K562 (cell line): ENCODE data around the gene CARMIL3. TPM values are rescaled to one million over a fixed set of nuclear protein-coding genes. Genes with fewer than 3 reads are reported as not detected.

Experiments
- ATAC-seq: fragments of 200-7000 bp; cut with Tn5 transposase; 3 replicates; pipeline ENCODE4 v1.9.1; 2020; ENCODE audit warnings: moderate library complexity
- BruUV-seq: library from RNA; stranded (reverse); fragments of 400-500 nt; replicated peaks from 2 replicates; lab custom pipeline; 2021; lab: Mats Ljungman, UMichigan
- CTCF ChIA-PET: fragments of 300-600 bp; formaldehyde crosslinking; extraction: SDS; loops from one replicate; lab custom pipeline; 2021; ENCODE audit warnings: low intra/inter-chr PET ratio; lab: Yijun Ruan, JAX
- POLR2A ChIA-PET: fragments of 300-600, 350-650 bp; sonication (Branson Sonifier 250); formaldehyde crosslinking; extraction: SDS; loops from one replicate; lab custom pipeline; 2021; ENCODE audit warnings: antibody characterized with exemption, inconsistent platforms; lab: Yijun Ruan, JAX
- DNase-seq, 4 experiments: peaks; one replicate each; pipeline versions ENCODE4 v3.0.0 to v3.0.0-alpha.2; 2011 to 2018; ENCODE audit warnings: low spot score in 3 of 4, mixed read lengths in 3 of 4; ENCODE audit errors: extremely low read depth in 1 of 4
- FAIRE-seq: peaks from 2 replicates; lab custom pipeline; 2011; peaks lifted over from hg19 to GRCh38; lab: Jason Lieb, UNC
- H2AFZ ChIP-seq: 2 replicates; pipeline ENCODE4 v1.6.0; 2011; ENCODE audit warnings: low read depth, low read length, control low read depth, inconsistent platforms
- H3K27ac ChIP-seq: fragments of 200-600 bp; 3 replicates; pipeline ENCODE4 v1.8.0; 2011; ENCODE audit warnings: low read depth, mild to moderate bottlenecking, control low read depth, inconsistent platforms, low read length, moderate library complexity, mixed read lengths; ENCODE audit errors: extremely low read depth
- H3K27me3 ChIP-seq, 2 experiments: fragments of 300-600 bp in 1 of 2; 2 replicates in 1 of 2; 3 replicates in 1 of 2; pipeline versions ENCODE4 v1.6.0 to v1.8.0; 2011; ENCODE audit warnings: inconsistent platforms in 2 of 2, low read length in 2 of 2, mild to moderate bottlenecking in 1 of 2, mixed read lengths in 1 of 2, moderate library complexity in 1 of 2; ENCODE audit not compliant: control insufficient read depth in 2 of 2, insufficient read depth in 2 of 2
- H3K36me3 ChIP-seq: fragments of 300-600 bp; 3 replicates; pipeline ENCODE4 v1.8.0; 2011; ENCODE audit warnings: mild to moderate bottlenecking, low read length, inconsistent platforms; ENCODE audit not compliant: control insufficient read depth, insufficient read depth
- H3K4me1 ChIP-seq, 2 experiments: fragments of 200-600 bp in 1 of 2; replicated peaks in 1 of 2; 2 replicates in 1 of 2; 3 replicates in 1 of 2; pipeline versions ENCODE4 v1.5.1 to v1.8.0; 2011; ENCODE audit warnings: inconsistent platforms in 2 of 2, low read length in 2 of 2, mild to moderate bottlenecking in 1 of 2, mixed read lengths in 1 of 2, moderate library complexity in 1 of 2; ENCODE audit not compliant: control insufficient read depth in 2 of 2, insufficient read depth in 2 of 2
- H3K4me2 ChIP-seq: 2 replicates; pipeline ENCODE4 v1.6.1; 2011; ENCODE audit warnings: low read length, control low read depth, inconsistent platforms, mixed read lengths; ENCODE audit not compliant: insufficient read depth
- H3K4me3 ChIP-seq: fragments of 200-600 bp; sonication (generic), shearing (Covaris generic); 2 replicates; pipeline ENCODE4 v1.5.1; 2016; ENCODE audit warnings: control low read depth, inconsistent platforms
- H3K79me2 ChIP-seq: fragments of 200-600 bp; 3 replicates; pipeline ENCODE4 v1.8.0; 2011; ENCODE audit warnings: low read length, inconsistent platforms; ENCODE audit not compliant: control insufficient read depth, insufficient read depth
- H3K9ac ChIP-seq, 2 experiments: 2 replicates each; pipeline versions ENCODE4 v1.6.0 to v1.6.1; 2011; ENCODE audit warnings: low read depth in 2 of 2, low read length in 2 of 2, control low read depth in 1 of 2, inconsistent platforms in 1 of 2, mild to moderate bottlenecking in 1 of 2, mixed read lengths in 1 of 2; ENCODE audit not compliant: insufficient read depth in 1 of 2
- H3K9me1 ChIP-seq: one replicate; pipeline ENCODE4 v1.6.0; 2011; ENCODE audit warnings: inconsistent platforms, mild to moderate bottlenecking, low read length, moderate library complexity; ENCODE audit not compliant: control insufficient read depth, insufficient read depth
- H3K9me3 ChIP-seq: replicated peaks from 2 replicates; pipeline ENCODE4 v1.5.1; 2011; ENCODE audit warnings: low read depth, low read length, inconsistent platforms; ENCODE audit not compliant: control insufficient read depth, insufficient read depth
- H4K20me1 ChIP-seq: replicated peaks from 2 replicates; pipeline ENCODE4 v1.6.1; 2011; ENCODE audit warnings: low read length, inconsistent platforms, mixed read lengths; ENCODE audit not compliant: control insufficient read depth, insufficient read depth
- BRF1 ChIP-seq: IDR thresholded peaks from 3 replicates; pipeline ENCODE4 v1.6.1; 2011; ENCODE audit warnings: borderline replicate concordance, mild to moderate bottlenecking; ENCODE audit not compliant: insufficient read length; ENCODE audit errors: extremely low read depth
- BRF2 ChIP-seq: IDR thresholded peaks from 3 replicates; pipeline ENCODE4 v1.6.1; 2011; ENCODE audit warnings: borderline replicate concordance, mild to moderate bottlenecking; ENCODE audit not compliant: insufficient read length, insufficient read depth
- FUS ChIP-seq: fragments of 200-400 bp; formaldehyde crosslinking; optimal IDR thresholded peaks from 2 replicates; pipeline ENCODE3; 2017; ENCODE audit warnings: low read depth, low read length
- GABPB2 ChIP-seq: fragments of 250-450 bp; sonication (Bioruptor Pico); conservative IDR thresholded peaks from 2 replicates; pipeline ENCODE4 v1.5.1; 2021; ENCODE audit warnings: mild to moderate bottlenecking
- GMEB1 ChIP-seq: fragments of 250-450 bp; sonication (Bioruptor Pico); IDR thresholded peaks from 2 replicates; pipeline ENCODE4 v1.4.0; 2020; ENCODE audit warnings: mild to moderate bottlenecking
- IRF2 ChIP-seq: sonication (generic); formaldehyde crosslinking; IDR thresholded peaks from 2 replicates; pipeline ENCODE4 v1.8.1; 2022; ENCODE audit warnings: mild to moderate bottlenecking, missing genetic modification reagents
- MED1 ChIP-seq: sonication (generic); formaldehyde crosslinking; IDR thresholded peaks from 2 replicates; pipeline ENCODE4 v1.8.1; 2023; ENCODE audit warnings: missing genetic modification reagents, borderline replicate concordance
- RNF2 ChIP-seq: sonication (generic); IDR thresholded peaks from 2 replicates; pipeline ENCODE4 v1.6.1; 2016
- SMAD3 ChIP-seq: fragments of 450-650 bp; formaldehyde crosslinking; conservative IDR thresholded peaks from 2 replicates; pipeline ENCODE4 v1.4.0; 2020; ENCODE audit warnings: mild to moderate bottlenecking
- THRA ChIP-seq: fragments of 450-650 bp; IDR thresholded peaks from 2 replicates; pipeline ENCODE4 v1.6.1; 2017; ENCODE audit warnings: mild to moderate bottlenecking, moderate library complexity
- ZBTB49 ChIP-seq: sonication (generic); formaldehyde crosslinking; IDR thresholded peaks from 2 replicates; pipeline ENCODE4 v1.8.0; 2022; ENCODE audit warnings: missing genetic modification reagents, mild to moderate bottlenecking, borderline replicate concordance
- ZNF512 ChIP-seq: IDR thresholded peaks from 2 replicates; pipeline ENCODE4 v1.6.1; 2016; ENCODE audit warnings: missing genetic modification characterization, missing compliant biosample characterization
- ZNF780A ChIP-seq: fragments of 250-450 bp; sonication (Bioruptor Pico); IDR thresholded peaks from 2 replicates; pipeline ENCODE4 v1.5.0; 2021; ENCODE audit warnings: mild to moderate bottlenecking
- WGBS: fragments of 100-300 bp; shearing (Covaris generic); methylation state at CpG from one replicate; pipeline ENCODE4 v1.1.6; 2016; ENCODE audit warnings: low coverage, mixed read lengths; ENCODE audit not compliant: insufficient coverage; ENCODE audit errors: missing lambda C conversion rate; 5-methylcytosine and 5-hydroxymethylcytosine counted together
- in situ Hi-C: fragments of 300-500 bp; cut with MboI; formaldehyde crosslinking; loops from 4 replicates; pipeline ENCODE4 v1.15.0; 2018; ENCODE audit warnings: inconsistent platforms, mixed read lengths
- intact Hi-C: fragments of 100-400 bp; cut with micrococcal nuclease; formaldehyde crosslinking; loops from 2 replicates; pipeline ENCODE4 v1.14.2; 2022
- polyA plus RNA-seq, 8 experiments: library from polyadenylated mRNA; depleted of rRNA in 4 of 8; stranded (reverse) in 5 of 8; unstranded in 3 of 8; fragments of >200 nt; fragmentation: Nextera tagmentation in 2 of 8; fragmentation: Illumina TruSeq in 1 of 8; extraction: Ambion mirVana in 2 of 8; extraction: Trizol in 1 of 8; gene quantifications; 2 replicates each; pipeline versions ENCODE4 v1.2.1 to v1.2.3, GENCODE V29; 2011 to 2014; ENCODE audit warnings: inconsistent platforms in 1 of 8, missing spikeins in 1 of 8
- total RNA-seq, 7 experiments: library from RNA; depleted of rRNA in 6 of 7; stranded (reverse); fragments of >200 nt in 6 of 7; fragmentation: Illumina TruSeq in 2 of 7; extraction: Trizol in 2 of 7; gene quantifications; 2 replicates each; pipeline versions ENCODE4 v1.2.1 to v1.2.3, GENCODE V29; 2011 to 2021; ENCODE audit warnings: low replicate concordance in 1 of 7

Gene CARMIL3
- total and polyA plus RNA-seq, 9 of the 15 experiments (the other 6 are each of a cell fraction or from before 2014, with no cell fraction given), result 0.01 to 0.11 (median 0.05) TPM; not detected in 5

GRCh38 chr14:24102357-24103048 lies 50.7 kb downstream of the CARMIL3 start:
- in situ Hi-C loops, result no loop called here
- CTCF ChIA-PET, result no interaction called here
- WGBS, result 90% methylated on average over 6 of the region's 7 CpGs
- TF ChIP-seq RNF2 (no peak), BRF2 (no peak), THRA (no peak), SMAD3 (CRISPR knock-in tag) (no peak), ZNF512 (tag) (no peak), BRF1 (no peak), IRF2 (CRISPR knock-in tag) (no peak), FUS (no peak), MED1 (no peak), ZBTB49 (no peak), ZNF780A (CRISPR knock-in tag) (no peak), GABPB2 (CRISPR knock-in tag) (no peak), GMEB1 (CRISPR knock-in tag) (no peak)

More at GRCh38 chr14:24102357-24103048, 50.7 kb downstream of the CARMIL3 start:
- FAIRE-seq (no peak), DNase-seq (no peak), ATAC-seq (no peak)
- intact Hi-C loops, result no loop called here
- no TSS peak for BruUV-seq
- H3K4me2 ChIP-seq, result no peak overlapping the region
- H3K36me3 ChIP-seq, result peaks cover 52% of the 10 kb centered on the region; the same call in 2 of the 3 replicates
- no peaks in the 10 kb centered on the region; a peak in 1 of 5 replicates for H3K4me1 ChIP-seq
- no peak overlapping the region for H3K4me3 ChIP-seq
- no peak overlapping the region for H3K9ac ChIP-seq
- H3K9me3 ChIP-seq, result no peaks in the 10 kb centered on the region; the same call in 1 of the 2 replicates
- H3K27me3 ChIP-seq, result no peaks in the 10 kb centered on the region
- no peak overlapping the region for H2AFZ ChIP-seq
- H4K20me1 ChIP-seq, result no peaks in the 10 kb centered on the region
- H3K9me1 ChIP-seq, result no peaks in the 10 kb centered on the region
- POLR2A ChIA-PET, result interaction anchor here (0.8 to 2.4 kb wide), 3 partner anchors 8 to 213 kb away, joined by 3 to 13 read pairs (median 13); partner anchors contain the start of genes DCAF11, NRL and PCK2
- no peak overlapping the region for H3K27ac ChIP-seq
- H3K79me2 ChIP-seq, result no peaks in the 10 kb centered on the region
